GM12892 (cell line): ENCODE measurements around the gene L1CAM.

Source experiments
- POLR2A ChIP-seq: IDR thresholded peaks from 2 replicates; pipeline ENCODE4 v1.6.1; 2011; ENCODE audit warnings: low read depth, low read length, control low read depth
- POLR2AphosphoS5 ChIP-seq: IDR thresholded peaks from 2 replicates; pipeline ENCODE4 v1.6.1; 2011; ENCODE audit warnings: low read depth, low read length, control low read depth

DNA sequence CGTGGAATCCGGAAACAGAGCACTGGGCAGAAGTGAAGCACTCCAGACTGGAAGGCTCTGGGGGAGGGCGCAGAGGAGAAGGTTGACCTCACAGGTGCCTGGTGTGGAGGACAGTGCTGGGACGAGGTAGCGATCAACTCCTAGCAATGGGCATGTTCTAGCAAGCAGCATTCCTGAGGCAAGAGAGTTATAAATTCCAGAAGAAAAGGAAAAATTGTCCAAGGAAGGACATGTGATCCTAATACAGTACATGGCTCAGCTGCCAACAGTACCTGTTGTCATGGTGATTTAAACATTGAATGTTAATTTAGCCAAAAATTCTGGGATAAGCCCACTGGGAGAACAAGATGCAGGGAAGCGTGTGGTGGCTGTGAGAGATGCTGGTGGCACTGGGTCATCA is 31.9 kb upstream of the L1CAM start:
- TF ChIP-seq POLR2AphosphoS5: no peak
- no peak for TF ChIP-seq POLR2A
